SU-DHL-6 (cell line): ENCODE measurements around the gene SMOC2.

Experiments used
- H2AFZ ChIP-seq: fragments of 200-600 bp; sonication (generic); 2 replicates; pipeline ENCODE4 v1.6.1; 2014; ENCODE audit warnings: low read depth, mild to moderate bottlenecking, moderate library complexity, mixed read lengths, antibody characterized with exemption, low read length; ENCODE audit not compliant: severe bottlenecking
- H3F3A ChIP-seq: fragments of 200-600 bp; shearing (Covaris generic); 2 replicates; pipeline ENCODE4 v1.6.0; 2016; ENCODE audit warnings: antibody characterized with exemption, mild to moderate bottlenecking; ENCODE audit not compliant: insufficient read depth
- H3K27ac ChIP-seq: fragments of 200-600 bp; sonication (generic); 2 replicates; pipeline ENCODE4 v1.5.1; 2016; ENCODE audit warnings: low read depth, mild to moderate bottlenecking, low read length, moderate library complexity, mixed read lengths
- H3K27me3 ChIP-seq: fragments of 200-600 bp; sonication (generic), shearing (Covaris generic); 2 replicates; pipeline ENCODE4 v1.6.0; 2014; ENCODE audit warnings: mild to moderate bottlenecking, low read length
- H3K36me3 ChIP-seq: fragments of 200-600 bp; sonication (generic); 2 replicates; pipeline ENCODE4 v1.6.1; 2014; ENCODE audit warnings: mild to moderate bottlenecking, low read length, mixed read lengths
- H3K4me2 ChIP-seq: fragments of 300-600, 200-600 bp; shearing (Covaris generic), sonication (generic); 2 replicates; pipeline ENCODE4 v1.6.0; 2014; ENCODE audit warnings: low read length, low read depth, mild to moderate bottlenecking; ENCODE audit not compliant: poor library complexity, severe bottlenecking
- H3K4me3 ChIP-seq: fragments of 200-600 bp; sonication (generic); 2 replicates; pipeline ENCODE4 v1.5.1; 2014; ENCODE audit warnings: antibody characterized with exemption, low read length, mild to moderate bottlenecking, mixed read lengths; ENCODE audit not compliant: insufficient read depth, poor library complexity, severe bottlenecking
- H3K79me2 ChIP-seq: fragments of 200-600 bp; sonication (generic); 2 replicates; pipeline ENCODE4 v1.6.1; 2014; ENCODE audit warnings: mild to moderate bottlenecking, low read length, moderate library complexity; ENCODE audit not compliant: insufficient read depth
- H3K9ac ChIP-seq: fragments of 200-600 bp; sonication (generic); 2 replicates; pipeline ENCODE4 v1.7.0; 2014; ENCODE audit warnings: mild to moderate bottlenecking, low read length
- H3K9me2 ChIP-seq: fragments of 200-600 bp; sonication (generic); replicated peaks from 2 replicates; pipeline ENCODE4 v1.6.1; 2014; ENCODE audit warnings: low read length; ENCODE audit not compliant: insufficient read depth
- H3K9me3 ChIP-seq: fragments of 200-600 bp; sonication (generic); 2 replicates; pipeline ENCODE4 v1.6.1; 2014; ENCODE audit warnings: low read length, mixed read lengths; ENCODE audit not compliant: insufficient read depth
- H4K20me1 ChIP-seq: fragments of 200-600 bp; sonication (generic); 2 replicates; pipeline ENCODE4 v1.6.1; 2014; ENCODE audit warnings: low read depth, mild to moderate bottlenecking, antibody characterized with exemption, low read length, moderate library complexity, mixed read lengths
- EZH2phosphoT487 ChIP-seq: fragments of 200-600 bp; sonication (generic), shearing (Covaris generic); conservative IDR thresholded peaks from 2 replicates; pipeline ENCODE4 v1.6.1; 2018; ENCODE audit warnings: mild to moderate bottlenecking, antibody characterized with exemption, low read length, moderate library complexity, mixed read lengths
- TF ChIP-seq, protein P1 (sequence below): fragments of 200-600 bp; sonication (generic); IDR thresholded peaks from one replicate; pipeline ENCODE4 v1.5.1; 2017; ENCODE audit warnings: antibody characterized with exemption, mild to moderate bottlenecking, low read length, moderate library complexity; ENCODE audit not compliant: insufficient read depth, poor library complexity, severe bottlenecking

SMOC2 gene

DNA sequence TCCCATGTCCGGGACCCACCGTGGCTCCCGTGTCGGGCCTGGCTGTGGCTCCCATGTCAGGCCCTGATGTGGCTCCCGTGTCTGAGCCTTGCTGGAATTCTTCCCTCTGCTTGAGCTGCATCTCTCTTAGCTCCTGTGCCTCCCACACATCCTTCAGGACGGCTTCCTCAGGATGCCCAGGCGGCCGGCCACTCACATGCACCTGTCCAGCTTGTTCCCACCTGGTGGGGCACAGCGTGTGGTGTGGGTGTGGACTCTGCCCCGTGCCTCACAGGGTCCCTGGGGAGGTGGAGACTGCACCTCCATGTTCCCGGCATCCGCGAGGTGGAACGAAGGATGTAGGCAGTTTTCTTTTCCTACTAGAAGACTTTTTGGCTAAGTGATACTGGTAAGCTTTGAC lies 170.7 kb downstream of the SMOC2 start:
- peaks cover 8% of the 10 kb centered on the region for H3K9me3 ChIP-seq
- H4K20me1 ChIP-seq, result no peaks in the 10 kb centered on the region
- H3K4me3 ChIP-seq, result no peak overlapping the region
- no peak overlapping the region for H3K4me2 ChIP-seq
- no peak overlapping the region for H3K27ac ChIP-seq
- H3K9me2 ChIP-seq, result no peaks in the 10 kb centered on the region
- H3K36me3 ChIP-seq, result no peaks in the 10 kb centered on the region
- no peaks in the 10 kb centered on the region for H3K79me2 ChIP-seq
- no peak overlapping the region for H2AFZ ChIP-seq
- TF ChIP-seq, protein P1, sequence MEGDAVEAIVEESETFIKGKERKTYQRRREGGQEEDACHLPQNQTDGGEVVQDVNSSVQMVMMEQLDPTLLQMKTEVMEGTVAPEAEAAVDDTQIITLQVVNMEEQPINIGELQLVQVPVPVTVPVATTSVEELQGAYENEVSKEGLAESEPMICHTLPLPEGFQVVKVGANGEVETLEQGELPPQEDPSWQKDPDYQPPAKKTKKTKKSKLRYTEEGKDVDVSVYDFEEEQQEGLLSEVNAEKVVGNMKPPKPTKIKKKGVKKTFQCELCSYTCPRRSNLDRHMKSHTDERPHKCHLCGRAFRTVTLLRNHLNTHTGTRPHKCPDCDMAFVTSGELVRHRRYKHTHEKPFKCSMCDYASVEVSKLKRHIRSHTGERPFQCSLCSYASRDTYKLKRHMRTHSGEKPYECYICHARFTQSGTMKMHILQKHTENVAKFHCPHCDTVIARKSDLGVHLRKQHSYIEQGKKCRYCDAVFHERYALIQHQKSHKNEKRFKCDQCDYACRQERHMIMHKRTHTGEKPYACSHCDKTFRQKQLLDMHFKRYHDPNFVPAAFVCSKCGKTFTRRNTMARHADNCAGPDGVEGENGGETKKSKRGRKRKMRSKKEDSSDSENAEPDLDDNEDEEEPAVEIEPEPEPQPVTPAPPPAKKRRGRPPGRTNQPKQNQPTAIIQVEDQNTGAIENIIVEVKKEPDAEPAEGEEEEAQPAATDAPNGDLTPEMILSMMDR, result no peak
- no peak for TF ChIP-seq EZH2phosphoT487
- H3K9ac ChIP-seq, result no peak overlapping the region
- H3K27me3 ChIP-seq, result no peaks in the 10 kb centered on the region
- H3F3A ChIP-seq, result no peaks in the 10 kb centered on the region

DNA sequence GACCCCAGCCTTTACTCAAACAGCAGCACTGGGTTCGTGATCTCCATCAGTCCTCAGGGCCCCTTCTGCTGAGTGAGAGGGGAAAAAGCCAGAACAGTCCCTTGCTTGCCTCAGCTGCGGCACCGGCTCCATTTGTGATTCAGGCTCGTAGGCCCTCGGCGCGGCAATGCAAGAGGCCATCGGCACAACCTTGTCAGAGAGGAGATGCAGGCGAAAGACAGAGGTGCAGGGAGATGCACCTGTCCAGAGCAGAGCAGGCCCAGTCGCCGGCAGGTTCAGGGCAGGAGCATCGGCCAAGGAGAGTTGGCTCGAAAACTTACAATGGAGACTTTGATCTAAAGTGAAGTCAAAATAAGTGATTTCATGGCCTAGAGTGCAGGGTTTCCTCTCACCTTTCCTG lies 171.6 kb downstream of the SMOC2 start:
- Histone ChIP-seq H3F3A (no peaks in the 10 kb centered on the region), H3K9ac (no peak overlapping the region), H3K9me2 (no peaks in the 10 kb centered on the region)

DNA sequence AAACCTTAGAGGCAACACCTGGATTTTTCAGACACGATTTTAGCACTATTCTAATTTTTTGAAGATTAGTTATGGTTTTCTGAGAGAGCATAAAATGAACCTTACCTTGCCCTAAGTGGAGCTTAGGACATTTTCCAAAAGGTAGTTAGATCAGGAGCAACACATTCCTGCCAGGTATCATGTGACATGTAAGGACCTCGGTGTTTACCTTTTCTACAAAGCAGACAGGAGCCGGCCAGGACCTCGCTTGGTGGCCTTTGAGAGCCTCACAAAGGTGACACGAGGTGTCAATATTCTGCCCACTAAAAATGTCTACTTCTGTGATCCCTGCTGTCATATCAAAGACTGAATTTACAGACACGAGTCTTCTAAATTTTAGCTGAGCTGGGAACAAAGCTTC lies 174.9 kb downstream of the SMOC2 start:
- Histone ChIP-seq H3F3A (no peaks in the 10 kb centered on the region), H2AFZ (no peak overlapping the region), H3K9me2 (no peaks in the 10 kb centered on the region), H3K36me3 (no peaks in the 10 kb centered on the region), H3K4me2 (no peak overlapping the region), H3K9ac (no peak overlapping the region), H3K4me3 (no peak overlapping the region), H3K27me3 (no peaks in the 10 kb centered on the region), H3K79me2 (no peaks in the 10 kb centered on the region), H3K27ac (no peak overlapping the region), H3K9me3 (peaks cover 8% of the 10 kb centered on the region), H4K20me1 (no peaks in the 10 kb centered on the region)
- TF ChIP-seq, protein P1, result no peak
- TF ChIP-seq EZH2phosphoT487, result no peak

More for the DNA sequence above, 171.6 kb downstream of the SMOC2 start:
- no peaks in the 10 kb centered on the region for H3K36me3 ChIP-seq
- H4K20me1 ChIP-seq, result no peaks in the 10 kb centered on the region
- no peak overlapping the region for H3K4me3 ChIP-seq
- no peaks in the 10 kb centered on the region for H3K27me3 ChIP-seq
- H3K27ac ChIP-seq, result no peak overlapping the region
- no peak overlapping the region for H2AFZ ChIP-seq
- no peaks in the 10 kb centered on the region for H3K79me2 ChIP-seq
- no peak overlapping the region for H3K4me2 ChIP-seq
- H3K9me3 ChIP-seq, result peaks cover 8% of the 10 kb centered on the region
- no peak for TF ChIP-seq EZH2phosphoT487
- TF ChIP-seq, protein P1, result no peak
